T-cell (primary cell): Measurements from ENCODE around the gene UBAC2. TPM values are rescaled to one million over a fixed set of nuclear protein-coding genes. Genes with fewer than 3 reads are reported as not detected.
"Not testable (repeated sequence)": the region's sequence is repeated elsewhere in the genome, so short reads cannot be mapped to it uniquely, and the experiment has no call there.

Experiments used
- ATAC-seq, 4 experiments: fragments of 200-7000 bp in 3 of 4; fragments of 150-1000 bp in 1 of 4; cut with Tn5 transposase; replicated peaks in 1 of 4; 1 replicate in 3 of 4; 2 replicates in 1 of 4; pipeline ENCODE4 v1.10.0; 2021; ENCODE audit warnings: moderate library complexity in 3 of 4, mild to moderate bottlenecking in 2 of 4, moderate number of reproducible peaks in 1 of 4
- CTCF ChIA-PET, 2 donors: fragments of 300-600 bp; sonication (Branson Sonifier 250); formaldehyde crosslinking; loops; one replicate each; lab custom pipeline; 2022; ENCODE audit warnings: antibody characterized with exemption in 2 of 2; lab: Charles Lee
- POLR2A ChIA-PET, 2 donors: fragments of 300-600 bp; sonication (Branson Sonifier 250); formaldehyde crosslinking; loops; one replicate each; lab custom pipeline; 2022; ENCODE audit warnings: antibody characterized with exemption in 2 of 2; lab: Charles Lee
- DNase-seq, 35 experiments: peaks; one replicate each; pipeline versions ENCODE4 v3.0.0 to v3.0.0-alpha.2; 2013 to 2023
- H3K27ac ChIP-seq: one replicate; pipeline ENCODE4 v1.5.1; 2013; ENCODE audit warnings: low read length
- H3K27me3 ChIP-seq, 2 experiments: replicated peaks in 1 of 2; 1 replicate in 1 of 2; 2 replicates in 1 of 2; pipeline versions ENCODE4 v1.6.1 to v1.7.0; 2013; ENCODE audit warnings: low read length in 1 of 2, mixed read lengths in 1 of 2; ENCODE audit not compliant: control insufficient read depth in 2 of 2, insufficient read depth in 2 of 2; ENCODE audit errors: extremely low read depth in 1 of 2
- H3K36me3 ChIP-seq, 2 donors: 1 replicate in 1 of 2; 2 replicates in 1 of 2; pipeline versions ENCODE4 v1.6.1 to v1.7.0; 2013; ENCODE audit warnings: low read length in 1 of 2; ENCODE audit not compliant: control insufficient read depth in 2 of 2, insufficient read depth in 1 of 2; ENCODE audit errors: extremely low read depth in 1 of 2
- H3K4me1 ChIP-seq, 2 experiments: 1 replicate in 1 of 2; 2 replicates in 1 of 2; pipeline versions ENCODE4 v1.6.1 to v1.7.0; 2013; ENCODE audit warnings: low read length in 2 of 2, mixed read lengths in 1 of 2; ENCODE audit not compliant: insufficient read depth in 2 of 2, control insufficient read depth in 1 of 2; ENCODE audit errors: extremely low read depth in 1 of 2
- H3K4me3 ChIP-seq, 2 donors: 1 replicate in 1 of 2; 2 replicates in 1 of 2; pipeline versions ENCODE4 v1.5.1 to v1.7.0; 2013; ENCODE audit warnings: mild to moderate bottlenecking in 2 of 2, low read length in 1 of 2, moderate library complexity in 1 of 2; ENCODE audit not compliant: control insufficient read depth in 1 of 2; ENCODE audit errors: extremely low read depth in 1 of 2
- H3K9me3 ChIP-seq: 2 replicates; pipeline ENCODE4 v1.7.0; 2013
- H3K27ac Mint-ChIP-seq, 2 donors: one replicate each; pipeline ENCODE4 v1.8.0; 2020 to 2021; ENCODE audit warnings: mild to moderate bottlenecking in 2 of 2, mixed read lengths in 2 of 2
- H3K27me3 Mint-ChIP-seq, 2 donors: one replicate each; pipeline ENCODE4 v1.8.0; 2021 to 2022; ENCODE audit warnings: mixed read lengths in 2 of 2
- H3K36me3 Mint-ChIP-seq: one replicate; pipeline ENCODE4 v1.8.0; 2021; ENCODE audit warnings: mixed read lengths
- H3K4me1 Mint-ChIP-seq, 3 donors: one replicate each; pipeline ENCODE4 v1.8.0; 2020 to 2022; ENCODE audit warnings: mixed read lengths in 3 of 3, mild to moderate bottlenecking in 1 of 3
- H3K4me3 Mint-ChIP-seq, 3 donors: one replicate each; pipeline ENCODE4 v1.8.0; 2020 to 2022; ENCODE audit warnings: mild to moderate bottlenecking in 3 of 3, mixed read lengths in 3 of 3, moderate library complexity in 3 of 3
- H3K9me3 Mint-ChIP-seq, 3 donors: one replicate each; pipeline ENCODE4 v1.8.0; 2020 to 2022; ENCODE audit warnings: mixed read lengths in 3 of 3
- WGBS: methylation state at CpG from one replicate; pipeline ENCODE4 v1.1.5; 2013; ENCODE audit warnings: missing lambda C conversion rate; ENCODE audit not compliant: insufficient coverage; 5-methylcytosine and 5-hydroxymethylcytosine counted together
- total RNA-seq, 35 experiments: library from RNA in 6 of 35; stranded (reverse) in 6 of 35; fragments of 120-200 nt in 1 of 35; gene quantifications; one replicate each; pipeline versions ENCODE4 v1.2.1 to v1.2.4 and lab custom pipeline; 2013 to 2026

Gene UBAC2
- total RNA-seq, 5 donors from 2014 or later (not counting 1 experiment from before 2014, with no cell fraction given): 83.3 to 99.3 (median 84.9) TPM

DNA sequence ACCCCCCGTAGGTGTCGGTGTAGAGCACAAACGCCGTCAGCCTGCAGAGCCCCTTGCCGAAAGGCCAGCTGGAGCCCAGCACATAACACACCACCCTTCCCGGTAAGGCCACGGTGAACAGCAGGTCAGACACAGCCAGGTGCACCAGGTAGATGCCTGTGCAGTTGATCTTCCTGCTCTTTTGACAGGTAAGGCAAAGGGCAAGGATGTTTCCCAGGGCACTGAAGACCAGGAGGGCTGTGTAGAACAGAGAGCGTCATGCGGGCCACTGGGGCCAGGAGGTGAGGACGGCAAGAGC, 208.0 kb downstream of the UBAC2 start:
- peaks cover 0 to 3% of the 10 kb centered on the region in 2 donors for H3K36me3 ChIP-seq
- no peak overlapping the region for H3K4me3 Mint-ChIP-seq
- H3K9me3 ChIP-seq: no peaks in the 10 kb centered on the region
- ATAC-seq: no peak
- H3K27ac Mint-ChIP-seq: peak overlapping the region in 1 of 2 donors; percentile 30
- peaks cover 0 to 6% (median 0%) of the 10 kb centered on the region in 3 donors for H3K9me3 Mint-ChIP-seq
- H3K27me3 Mint-ChIP-seq: no peaks in the 10 kb centered on the region
- H3K4me3 ChIP-seq: no peak overlapping the region
- H3K27ac ChIP-seq: no peak overlapping the region
- WGBS: 97% methylated on average over 10 of the region's 10 CpGs
- H3K36me3 Mint-ChIP-seq: no peaks in the 10 kb centered on the region
- ChIA-PET CTCF (no interaction called here), POLR2A (no interaction called here)
- H3K4me1 Mint-ChIP-seq: peaks cover 24 to 46% (median 35%) of the 10 kb centered on the region in 3 donors
- peaks cover 12 to 25% of the 10 kb centered on the region in 2 experiments for H3K4me1 ChIP-seq
- DNase-seq: no peak
- peaks cover 0 to 7% of the 10 kb centered on the region in 2 experiments for H3K27me3 ChIP-seq

DNA sequence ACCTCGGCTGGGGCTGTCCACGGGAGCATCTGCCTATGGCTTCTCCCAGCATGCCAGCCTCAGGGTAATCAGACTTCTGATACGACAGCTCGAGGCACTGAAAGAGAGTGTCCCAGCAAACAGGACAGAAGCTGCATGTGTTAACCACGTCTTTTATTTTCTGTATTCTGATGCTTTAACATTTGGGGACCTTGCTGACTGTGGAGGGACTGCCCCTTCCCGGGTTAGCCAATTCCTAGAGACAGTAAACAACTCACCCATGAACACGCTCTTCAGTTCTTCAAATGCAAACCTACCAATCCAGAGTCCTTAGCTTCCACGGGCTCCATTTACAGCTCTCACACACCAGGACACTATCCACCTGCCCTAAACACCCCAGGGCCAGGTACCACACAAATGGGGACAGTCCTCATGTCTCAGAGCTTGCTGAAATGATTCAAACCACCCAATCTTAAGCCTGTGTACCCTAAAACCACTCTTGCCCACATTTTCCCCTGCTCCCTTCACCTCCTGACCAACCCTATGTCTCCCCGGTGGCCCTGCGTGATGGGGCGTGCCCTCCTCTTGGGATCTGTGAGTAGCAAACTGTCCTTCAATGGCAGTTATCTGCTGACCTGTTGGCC, 208.9 kb downstream of the UBAC2 start:
- H3K4me1 ChIP-seq: peaks cover 21 to 25% of the 10 kb centered on the region in 2 experiments
- CTCF ChIA-PET: interaction anchor here (0.7 to 1.0 kb wide), 2 partner anchors 11 kb away, joined by 3 to 6 read pairs; no protein-coding TSS in a partner anchor
- H3K27me3 Mint-ChIP-seq, H3K27ac ChIP-seq, H3K4me3 ChIP-seq, DNase-seq, H3K27me3 ChIP-seq, H3K36me3 Mint-ChIP-seq, H3K9me3 Mint-ChIP-seq, H3K9me3 ChIP-seq, ATAC-seq, H3K36me3 ChIP-seq, H3K4me3 Mint-ChIP-seq: not testable (repeated sequence)
- 96% methylated on average over 7 of the region's 11 CpGs for WGBS
- Mint-ChIP-seq H3K4me1 (peaks cover 17 to 37% (median 27%) of the 10 kb centered on the region in 3 donors), H3K27ac (peak overlapping the region; percentile 30 to 58)
- POLR2A ChIA-PET: interaction anchor here in 1 of 2 donors (0.6 kb wide), 2 partner anchors 112 to 202 kb away, joined by 4 to 7 read pairs; no protein-coding TSS in a partner anchor

DNA sequence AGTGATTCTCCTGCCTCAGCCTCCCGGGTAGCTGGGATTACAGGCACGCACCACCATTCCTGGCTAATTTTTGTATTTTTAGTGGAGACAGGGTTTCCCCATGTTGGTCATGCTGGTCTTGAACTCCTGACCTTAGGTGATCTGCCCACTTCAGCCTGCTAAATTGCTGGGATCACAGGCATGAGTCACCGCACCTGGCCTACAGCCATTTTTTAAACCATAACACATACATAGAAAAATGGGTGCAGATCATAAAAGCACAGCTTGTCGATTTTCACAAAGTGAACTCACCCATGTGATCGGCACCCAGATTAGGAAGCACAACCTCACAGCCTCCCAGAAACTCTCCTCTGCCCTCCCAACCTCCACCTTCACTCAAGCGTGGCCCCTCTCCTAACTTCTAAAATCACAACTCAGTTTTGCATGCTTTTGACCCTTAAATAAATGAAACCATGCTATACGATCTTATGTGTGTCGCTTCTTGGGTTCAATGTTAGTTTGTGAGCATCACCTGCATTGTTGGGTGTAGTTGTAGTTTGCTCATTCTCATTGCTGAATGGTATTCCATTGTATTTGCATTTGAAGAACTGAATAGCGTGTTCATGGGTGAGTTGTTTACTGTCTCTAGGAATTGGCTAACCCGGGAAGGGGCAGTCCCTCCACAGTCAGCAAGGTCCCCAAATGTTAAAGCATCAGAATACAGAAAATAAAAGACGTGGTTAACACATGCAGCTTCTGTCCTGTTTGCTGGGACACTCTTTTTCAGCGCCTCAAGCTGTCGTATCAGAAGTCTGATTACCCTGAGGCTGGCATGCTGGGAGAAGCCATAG, 210.2 kb downstream of the UBAC2 start:
- not testable (repeated sequence) for H3K9me3 ChIP-seq, H3K36me3 ChIP-seq, H3K27ac Mint-ChIP-seq, H3K27me3 Mint-ChIP-seq, H3K4me3 ChIP-seq, H3K36me3 Mint-ChIP-seq, H3K4me3 Mint-ChIP-seq, ATAC-seq, DNase-seq, H3K9me3 Mint-ChIP-seq, H3K27ac ChIP-seq, H3K27me3 ChIP-seq
- WGBS: 82% methylated on average over 6 of the region's 13 CpGs
- H3K4me1 Mint-ChIP-seq: peaks cover 18 to 33% (median 28%) of the 10 kb centered on the region in 3 donors
- ChIA-PET POLR2A (interaction anchor here in 1 of 2 donors (0.5 kb wide), 1 partner anchor 645 kb away, joined by 7 read pairs; no protein-coding TSS in a partner anchor), CTCF (interaction anchor here in 1 of 2 donors (0.6 to 0.7 kb wide), 4 partner anchors 8 to 62 kb away, joined by 3 to 6 read pairs (median 5); no protein-coding TSS in a partner anchor)
- peaks cover 29 to 32% of the 10 kb centered on the region in 2 experiments for H3K4me1 ChIP-seq

DNA sequence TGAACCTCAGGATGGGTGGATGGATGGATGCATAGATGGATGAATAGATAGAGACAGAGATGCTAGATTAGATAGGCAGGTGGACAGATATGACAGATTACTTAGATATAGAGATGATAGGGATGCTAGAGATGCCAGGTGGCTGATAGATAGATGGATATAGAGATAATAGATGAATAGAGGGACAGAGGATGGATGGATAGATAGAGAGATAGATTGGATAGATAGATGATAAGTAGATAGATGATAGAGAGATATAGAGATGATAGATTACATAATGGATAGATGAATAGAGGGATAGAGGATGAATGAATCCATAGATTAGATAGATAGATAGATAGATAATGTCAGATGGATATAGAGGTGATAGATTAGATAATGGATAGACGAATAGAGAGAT, 212.2 kb downstream of the UBAC2 start:
- Histone ChIP-seq H3K27ac (no peak overlapping the region), H3K36me3 (no peaks in the 10 kb centered on the region), H3K27me3 (peaks cover 0 to 11% of the 10 kb centered on the region in 2 experiments), H3K4me1 (peaks cover 38 to 49% of the 10 kb centered on the region in 2 experiments), H3K9me3 (no peaks in the 10 kb centered on the region), H3K4me3 (no peak overlapping the region)
- Mint-ChIP-seq H3K36me3 (no peaks in the 10 kb centered on the region), H3K4me1 (peaks cover 26 to 36% (median 30%) of the 10 kb centered on the region in 3 donors), H3K9me3 (peaks cover 0 to 6% (median 0%) of the 10 kb centered on the region in 3 donors), H3K27me3 (no peaks in the 10 kb centered on the region), H3K27ac (no peak overlapping the region), H3K4me3 (no peak overlapping the region)
- POLR2A ChIA-PET: interaction anchor here (1.0 to 1.5 kb wide), 4 partner anchors 9 to 110 kb away, joined by 3 to 6 read pairs (median 4); no protein-coding TSS in a partner anchor
- CTCF ChIA-PET: interaction anchor here (0.7 to 1.5 kb wide), 5 partner anchors 22 to 143 kb away, joined by 3 to 8 read pairs (median 3); no protein-coding TSS in a partner anchor
- DNase-seq (no peak), ATAC-seq (no peak)
- WGBS: no CpG with 5 or more reads among the region's 1 CpG

DNA sequence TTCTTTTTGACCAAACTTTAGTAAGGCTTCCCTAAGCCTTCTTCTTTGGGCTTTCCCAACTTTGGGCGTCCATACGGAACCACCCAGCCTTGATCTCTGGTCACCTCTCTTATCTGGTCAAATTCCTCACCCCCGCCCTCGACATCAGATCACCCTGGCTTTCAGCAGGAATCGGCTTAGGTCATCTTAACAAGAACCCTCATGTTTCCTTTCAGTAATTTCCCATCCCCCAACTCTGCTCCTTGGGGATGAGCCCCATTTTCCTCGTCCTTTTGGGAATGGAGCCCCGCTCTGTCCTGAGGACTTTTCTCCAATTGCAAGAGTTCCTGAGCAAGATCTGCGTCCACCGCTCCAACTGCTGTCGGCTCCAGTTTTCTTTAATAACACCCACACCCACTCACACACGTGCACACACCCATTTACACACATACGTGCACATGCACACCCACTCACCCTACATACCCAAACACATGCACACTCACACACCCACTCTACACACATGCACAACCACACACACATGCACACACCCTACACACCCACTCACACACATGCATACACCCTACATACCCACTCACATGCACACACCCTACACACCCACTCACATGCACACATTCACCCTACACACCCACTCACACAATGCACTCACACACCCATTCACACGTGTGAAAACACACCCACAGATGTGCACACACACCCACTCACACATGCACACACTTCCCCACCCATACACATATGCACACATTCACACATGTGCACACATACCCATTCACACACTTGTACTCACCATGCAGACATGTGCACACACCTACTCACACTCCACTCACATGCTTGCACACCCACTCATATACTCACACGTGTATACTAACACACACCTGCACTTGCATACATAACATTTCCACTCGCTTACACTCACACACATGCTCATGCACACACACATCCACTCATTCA, 213.7 kb downstream of the UBAC2 start:
- 69% methylated on average over 15 of the region's 15 CpGs for WGBS
- peak overlapping the region; percentile 47 for H3K27ac ChIP-seq
- no peaks in the 10 kb centered on the region for H3K9me3 ChIP-seq
- CTCF ChIA-PET: interaction anchor here in 1 of 2 donors (0.9 to 1.5 kb wide), 2 partner anchors 22 to 145 kb away, joined by 4 to 8 read pairs; no protein-coding TSS in a partner anchor
- H3K36me3 ChIP-seq: no peaks in the 10 kb centered on the region
- Mint-ChIP-seq H3K27ac (no peak overlapping the region), H3K27me3 (no peaks in the 10 kb centered on the region), H3K4me1 (peaks cover 37 to 44% (median 41%) of the 10 kb centered on the region in 3 donors), H3K4me3 (no peak overlapping the region), H3K36me3 (no peaks in the 10 kb centered on the region), H3K9me3 (peaks cover 0 to 6% (median 0%) of the 10 kb centered on the region in 3 donors)
- POLR2A ChIA-PET: interaction anchor here (1.1 to 1.5 kb wide), 2 partner anchors 20 to 111 kb away, joined by 3 to 6 read pairs; no protein-coding TSS in a partner anchor
- DNase-seq (no peak), ATAC-seq (no peak)
- peaks cover 50 to 64% of the 10 kb centered on the region in 2 experiments for H3K4me1 ChIP-seq
- peaks cover 0 to 11% of the 10 kb centered on the region in 2 experiments for H3K27me3 ChIP-seq
- peak overlapping the region; percentile 47 to 84 for H3K4me3 ChIP-seq
